Measurements from ENCODE around the gene ARF5.

ARF5 gene

DNA sequence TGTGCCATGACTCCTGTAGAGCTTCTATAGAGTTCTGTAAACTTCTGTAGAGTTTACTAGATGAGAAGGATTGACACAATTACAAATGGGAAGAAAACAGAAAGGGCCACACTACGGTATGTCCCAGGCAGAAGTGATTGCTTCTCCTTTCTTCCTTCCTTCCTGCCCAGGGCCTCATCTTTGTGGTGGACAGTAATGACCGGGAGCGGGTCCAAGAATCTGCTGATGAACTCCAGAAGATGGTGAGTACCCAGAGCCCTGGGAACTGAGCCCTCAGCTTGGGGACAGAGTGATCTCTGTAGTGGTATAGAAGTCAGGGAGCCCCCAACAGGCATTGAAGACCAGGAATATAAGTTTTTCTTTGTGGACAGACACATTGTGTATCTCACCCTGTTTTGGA, 1.7 kb downstream of the ARF5 start:
- no peak for DNase-seq

DNA sequence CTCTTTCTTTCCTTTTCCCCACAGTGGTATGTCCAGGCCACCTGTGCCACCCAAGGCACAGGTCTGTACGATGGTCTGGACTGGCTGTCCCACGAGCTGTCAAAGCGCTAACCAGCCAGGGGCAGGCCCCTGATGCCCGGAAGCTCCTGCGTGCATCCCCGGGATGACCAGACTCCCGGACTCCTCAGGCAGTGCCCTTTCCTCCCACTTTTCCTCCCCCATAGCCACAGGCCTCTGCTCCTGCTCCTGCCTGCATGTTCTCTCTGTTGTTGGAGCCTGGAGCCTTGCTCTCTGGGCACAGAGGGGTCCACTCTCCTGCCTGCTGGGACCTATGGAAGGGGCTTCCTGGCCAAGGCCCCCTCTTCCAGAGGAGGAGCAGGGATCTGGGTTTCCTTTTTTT, 3.0 kb downstream of the ARF5 start:
- no peak for DNase-seq

DNA sequence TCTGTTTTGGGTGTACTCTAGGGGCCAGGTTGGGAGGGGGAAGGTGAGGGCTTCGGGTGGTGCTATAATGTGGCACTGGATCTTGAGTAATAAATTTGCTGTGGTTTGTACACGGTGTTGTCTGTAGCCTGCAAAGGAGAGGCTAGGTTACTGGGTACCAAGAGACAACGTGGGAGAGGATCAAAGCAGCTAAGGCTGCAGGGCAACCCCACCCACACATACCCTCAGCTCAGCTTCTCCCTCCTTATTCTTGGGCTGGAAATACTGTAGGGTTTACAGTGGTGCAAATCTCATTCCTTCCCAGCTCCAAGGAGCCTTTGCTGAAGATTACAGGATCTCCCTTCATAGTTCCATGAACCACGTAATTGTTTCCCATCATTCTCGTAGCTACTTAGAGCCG, 3.4 kb downstream of the ARF5 start:
- DNase-seq, result no peak

DNA sequence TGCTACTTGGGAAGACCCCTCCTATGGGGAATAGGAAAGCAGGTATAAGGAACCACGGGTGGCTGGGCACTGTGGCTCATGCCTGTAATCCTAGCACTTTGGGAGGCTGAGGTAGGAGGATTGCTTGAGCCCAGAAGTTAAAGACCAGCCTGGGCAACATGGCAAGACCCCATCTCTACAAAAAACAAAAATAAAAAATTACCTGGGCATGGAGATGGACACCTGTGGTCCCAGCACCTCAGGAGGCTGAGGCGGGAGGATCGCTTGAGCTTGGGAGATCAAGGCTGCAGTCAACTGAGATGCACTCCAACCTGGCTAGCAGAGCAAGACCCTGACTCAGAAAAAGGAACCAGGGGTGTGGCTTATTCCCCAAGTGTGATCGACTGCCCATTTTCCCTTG, 4.3 kb downstream of the ARF5 start:
- DNase-seq, result no peak

DNA sequence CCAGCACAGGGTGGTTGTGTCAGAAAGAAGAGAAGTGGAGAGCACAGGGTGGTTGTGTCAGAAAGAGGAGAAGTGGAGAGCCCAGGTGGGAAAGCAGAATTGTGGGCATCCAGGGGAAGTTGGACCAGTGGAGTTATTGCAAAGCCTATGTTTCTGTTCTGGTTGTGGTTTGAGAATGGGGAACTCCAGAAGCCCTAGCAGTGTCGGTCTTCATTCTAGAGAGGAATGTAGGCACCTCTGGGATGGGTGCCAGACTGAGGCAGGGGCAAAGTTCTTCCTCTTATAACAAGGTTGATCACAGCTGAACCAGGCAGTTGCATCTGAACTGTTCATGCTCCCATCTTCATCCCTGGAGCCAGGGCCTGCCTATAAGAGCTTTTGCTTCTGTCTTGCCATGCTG, 6.3 kb downstream of the ARF5 start:
- DNase-seq, result no peak

DNA sequence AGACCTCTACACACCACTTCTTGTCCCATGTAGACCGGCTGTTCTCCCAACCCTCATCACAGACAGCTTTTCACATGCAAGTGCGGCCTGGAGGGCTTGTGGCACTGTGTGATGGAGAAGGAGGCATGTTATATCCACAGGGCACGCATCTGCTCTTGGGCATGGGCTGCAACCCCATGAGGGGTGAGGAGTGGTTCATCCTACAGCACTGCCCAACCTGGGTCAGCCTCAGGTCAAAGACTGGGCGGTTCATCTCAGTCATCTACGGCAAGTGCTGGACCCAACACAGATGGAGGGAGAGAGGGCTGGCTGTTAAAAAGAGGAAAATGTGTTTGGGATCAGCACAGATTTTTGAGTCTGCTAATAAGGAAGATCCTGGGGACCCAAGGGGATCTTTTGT, 7.5 kb downstream of the ARF5 start:
- no peak for DNase-seq

DNA sequence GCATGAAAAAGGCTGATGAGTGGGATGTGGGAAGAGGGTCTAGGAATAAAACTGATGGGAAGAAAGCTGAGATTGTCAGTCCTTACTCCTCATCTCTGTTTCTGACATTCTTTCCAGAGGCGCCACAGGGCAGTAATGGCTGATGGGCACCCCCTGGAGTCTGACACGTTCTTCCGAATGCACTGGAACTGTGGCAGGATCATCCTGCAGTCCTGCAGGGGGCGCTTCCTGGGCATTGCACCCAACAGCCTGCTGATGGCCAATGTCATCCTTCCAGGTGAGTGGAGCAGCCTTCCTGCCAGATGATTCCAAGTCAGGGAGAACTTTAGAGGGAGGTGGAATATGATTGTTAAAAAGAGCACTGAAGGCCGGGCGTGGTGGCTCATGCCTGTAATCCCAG, 10.1 kb downstream of the ARF5 start:
- no peak for DNase-seq

DNA sequence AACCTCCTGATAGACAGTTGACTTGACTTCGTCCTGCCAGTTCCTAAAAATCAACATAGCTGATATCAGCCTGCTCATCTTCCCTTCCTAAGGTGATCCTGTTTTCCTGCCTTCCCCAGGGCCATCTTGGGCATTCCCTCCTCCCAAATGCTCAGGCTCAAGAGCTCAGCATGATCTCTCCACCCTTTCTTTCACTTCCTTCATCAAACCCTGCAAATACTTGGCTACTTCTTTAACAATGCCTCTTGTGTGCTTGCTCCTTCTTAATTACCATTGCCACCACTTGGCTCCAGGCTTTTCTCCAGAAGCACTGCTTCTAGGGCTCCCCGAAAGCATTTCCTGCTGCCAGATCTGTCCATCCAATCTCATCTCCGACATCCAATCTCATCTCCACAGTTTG, 12.7 kb downstream of the ARF5 start:
- DNase-seq, result no peak

DNA sequence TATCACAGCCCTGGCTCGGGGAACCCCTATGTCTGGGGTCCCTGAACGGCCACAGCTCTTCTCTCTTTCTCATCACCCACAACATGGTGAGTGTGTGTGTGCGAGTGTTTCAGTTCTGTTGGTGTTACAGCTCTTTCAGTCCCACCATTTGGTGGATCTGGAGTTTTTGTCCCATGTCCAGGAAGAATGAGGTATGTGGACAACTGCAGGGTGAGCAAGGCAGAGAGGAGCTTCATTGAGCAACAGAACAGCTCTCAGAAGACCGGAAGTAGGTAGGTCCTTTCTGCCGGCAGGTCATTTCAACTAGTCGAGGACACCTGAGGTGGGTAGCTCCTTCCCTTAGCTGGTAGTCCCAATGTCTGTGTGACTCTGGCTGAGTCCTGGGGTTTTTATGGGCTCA, 20.2 kb downstream of the ARF5 start:
- DNase-seq, result no peak

DNA sequence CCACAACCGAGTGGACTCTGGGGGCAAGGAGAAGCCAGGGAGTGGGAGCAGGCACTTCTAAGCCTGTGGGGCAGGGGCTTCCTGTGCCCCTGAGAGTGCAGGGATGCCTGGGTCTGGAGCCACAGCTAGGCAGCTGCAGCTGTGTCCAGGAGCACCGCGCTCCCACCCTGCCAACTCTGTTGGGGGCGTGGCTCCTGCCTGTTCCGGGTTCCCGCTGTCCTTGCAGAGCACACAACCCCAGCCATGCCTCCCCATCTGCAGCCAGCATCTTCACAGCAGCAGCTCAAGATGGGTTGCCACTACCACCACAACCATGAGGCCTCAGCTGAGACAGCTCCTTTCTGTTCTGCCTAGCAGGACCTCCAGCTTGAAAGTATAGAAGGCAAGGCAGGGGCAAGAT, 21.1 kb downstream of the ARF5 start:
- no peak for DNase-seq

DNA sequence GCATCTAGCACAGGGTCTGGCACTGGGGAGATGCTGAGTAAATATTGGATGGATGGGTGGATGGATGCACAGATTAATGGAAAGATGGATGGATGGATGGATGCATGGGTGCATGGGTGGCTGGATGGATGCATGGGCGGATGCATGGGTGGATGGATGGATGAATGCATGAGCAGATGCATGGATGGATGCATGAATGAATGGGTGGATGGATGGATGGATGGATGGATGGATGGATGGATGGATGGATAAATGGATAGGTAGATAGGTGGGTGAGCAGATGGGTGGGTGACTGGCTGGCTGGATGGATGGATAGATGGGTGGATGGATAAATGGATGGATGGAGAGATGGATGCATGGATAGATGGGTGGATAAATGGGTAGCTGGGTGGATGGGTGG, 24.1 kb downstream of the ARF5 start:
- no peak for DNase-seq

DNA sequence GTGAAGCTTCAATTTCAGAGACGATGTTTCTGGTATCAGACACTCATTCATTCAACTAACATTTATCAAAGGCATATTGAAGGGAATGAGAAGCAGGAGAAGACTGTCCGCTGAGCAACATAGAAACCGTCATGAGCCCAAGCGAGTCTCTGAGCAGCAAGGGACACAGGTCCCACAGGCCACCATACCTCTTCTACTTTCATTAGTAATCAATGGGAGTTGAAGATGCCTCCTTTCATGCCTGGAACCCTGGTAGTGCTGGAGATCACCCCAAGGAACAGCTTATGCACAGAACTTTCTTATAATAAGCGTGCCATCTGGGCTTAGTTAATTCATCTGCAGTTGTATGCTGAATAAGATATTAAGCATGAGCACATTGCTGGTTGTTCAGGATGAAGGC, 28.5 kb downstream of the ARF5 start:
- DNase-seq, result no peak

DNA sequence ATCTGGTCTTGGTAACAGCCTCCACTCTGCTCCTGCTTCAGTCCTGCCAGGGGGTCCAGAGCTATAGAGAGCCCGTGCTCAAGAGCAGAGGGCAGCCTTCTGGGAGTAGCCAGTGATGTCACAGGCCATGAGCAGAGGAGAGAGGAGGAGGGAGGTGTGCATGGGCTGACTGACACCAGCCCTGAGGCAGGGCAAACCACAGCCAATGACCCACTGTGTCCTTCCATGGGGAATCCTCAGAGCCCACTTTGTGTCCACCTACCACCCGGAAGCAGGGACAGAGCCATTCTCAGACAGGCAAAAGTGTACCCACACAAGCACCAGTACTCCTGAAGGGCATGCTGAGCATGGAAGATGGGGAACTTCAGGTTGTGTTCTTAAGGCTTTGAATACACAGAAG, 29.8 kb downstream of the ARF5 start, which contains the start of gene PAX4:
TSS of gene PAX4 (minus strand) at position 101 of the 400 bp plus-strand sequence. CDS start 2,214 bp downstream, outside the sequence.
- DNase-seq, result no peak

DNA sequence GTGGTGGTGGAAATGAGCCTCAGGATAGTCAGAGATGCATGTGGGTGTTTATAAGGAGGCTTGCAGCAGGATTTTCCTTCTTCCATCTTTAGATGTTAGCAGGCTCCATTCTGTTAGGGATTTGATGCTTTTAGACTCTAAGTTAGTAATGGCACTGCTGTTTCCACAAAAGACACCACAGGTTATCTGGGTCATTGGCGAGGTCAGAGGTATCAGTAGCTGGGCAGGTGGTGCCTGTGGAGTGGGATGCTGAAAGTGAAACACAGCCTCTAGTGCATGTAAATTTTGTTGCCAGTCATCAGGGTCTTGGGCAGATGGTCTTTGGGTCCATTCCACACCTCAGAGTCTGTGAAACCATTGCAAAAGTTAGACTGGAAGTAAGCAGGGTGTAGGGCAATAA, 30.6 kb downstream of the ARF5 start:
- no peak for DNase-seq

DNA sequence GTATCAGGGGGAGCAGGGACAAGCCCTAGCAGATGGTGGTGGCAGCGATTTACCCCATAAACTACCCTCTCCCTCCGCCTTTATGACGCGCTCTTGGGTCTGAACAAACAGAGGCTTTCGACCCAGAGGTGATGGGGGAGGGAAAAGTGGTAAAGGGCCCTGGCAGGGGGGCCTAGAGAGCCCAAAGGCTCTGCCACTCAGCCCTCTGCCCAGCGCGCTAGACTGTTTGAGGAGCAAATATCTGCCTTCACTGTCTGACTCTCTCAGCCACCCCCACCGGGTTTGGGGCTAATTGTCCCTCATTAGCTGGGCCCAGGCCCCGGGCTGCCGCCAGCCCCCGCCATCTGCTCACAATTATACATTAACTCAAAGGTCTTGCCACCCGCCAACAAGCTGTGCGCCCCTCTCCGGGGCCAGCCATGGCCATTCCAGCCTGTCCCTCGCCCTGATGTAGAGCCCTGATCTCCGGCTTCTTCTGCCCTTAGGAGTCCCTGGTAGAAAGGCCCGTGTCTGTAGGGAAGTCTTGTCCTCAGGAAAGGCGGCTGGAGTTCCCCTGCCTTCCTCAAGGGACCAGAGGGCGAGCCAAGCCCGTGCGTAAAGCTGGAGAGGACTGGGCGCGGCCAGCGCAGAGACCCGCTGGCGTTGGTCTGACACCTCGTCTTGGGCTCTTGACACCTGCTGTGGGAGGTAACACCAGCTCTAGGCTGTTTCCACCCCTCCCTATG, 31.6 kb downstream of the ARF5 start:
- DNase-seq, result no peak

DNA sequence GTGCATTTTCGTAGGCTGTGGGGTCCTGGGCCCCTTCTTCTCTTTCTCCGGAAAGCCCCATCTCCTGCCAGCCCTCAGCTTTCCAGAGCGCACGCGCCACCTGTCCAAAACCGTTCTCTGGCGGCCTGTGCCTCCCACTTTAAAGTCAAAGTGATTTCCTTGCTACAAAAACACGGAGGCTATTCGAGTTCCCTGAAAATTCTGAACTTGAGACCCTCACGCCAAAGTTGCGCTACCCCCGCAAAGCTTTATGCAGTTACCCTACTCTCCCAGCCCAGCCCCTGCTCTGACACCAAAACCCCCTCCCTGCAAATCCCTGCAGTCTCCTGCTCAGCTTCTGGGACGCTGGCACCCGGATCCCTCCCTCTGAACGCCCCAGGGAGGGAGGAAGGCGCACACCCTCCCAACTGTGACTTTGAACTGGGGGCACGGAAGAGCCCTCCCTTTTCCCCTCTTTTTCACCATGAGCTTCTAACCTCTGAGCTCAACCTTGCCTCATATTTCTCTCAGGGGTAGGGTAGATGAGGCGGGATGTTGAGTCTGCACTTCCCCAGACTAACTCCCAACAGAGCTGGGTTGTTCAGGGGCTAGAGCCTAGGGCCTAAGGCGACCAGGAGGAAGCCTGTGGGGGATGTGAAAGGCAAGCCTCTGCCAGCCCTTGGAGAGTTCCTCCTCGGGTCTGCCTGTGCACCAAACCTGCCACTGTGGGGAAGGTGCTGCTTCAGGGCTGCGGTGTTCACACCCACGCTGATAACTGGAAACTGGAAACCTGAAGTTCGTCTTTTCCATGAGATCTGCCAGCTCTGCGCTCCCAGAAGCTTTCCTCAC, 32.4 kb downstream of the ARF5 start:
- no peak for DNase-seq

DNA sequence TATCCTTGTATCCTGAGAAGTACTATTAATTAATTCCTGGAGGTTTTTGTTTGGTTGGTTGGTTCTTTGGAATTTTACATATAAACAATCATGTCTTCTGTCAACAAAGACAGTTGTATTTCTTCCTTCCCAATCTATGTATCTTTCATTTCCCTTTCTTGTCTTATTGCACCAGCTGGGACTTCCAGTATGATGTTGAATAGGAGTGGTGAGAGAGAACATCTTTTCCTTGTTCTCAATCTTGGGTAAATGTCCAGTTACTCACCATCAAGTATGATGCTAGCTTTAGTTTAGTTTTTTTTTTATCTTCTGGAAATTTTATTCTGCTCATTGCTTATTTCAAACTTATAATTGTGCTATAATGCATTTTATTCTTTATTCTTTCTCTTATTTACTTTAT, 37.1 kb downstream of the ARF5 start:
- DNase-seq, result no peak

DNA sequence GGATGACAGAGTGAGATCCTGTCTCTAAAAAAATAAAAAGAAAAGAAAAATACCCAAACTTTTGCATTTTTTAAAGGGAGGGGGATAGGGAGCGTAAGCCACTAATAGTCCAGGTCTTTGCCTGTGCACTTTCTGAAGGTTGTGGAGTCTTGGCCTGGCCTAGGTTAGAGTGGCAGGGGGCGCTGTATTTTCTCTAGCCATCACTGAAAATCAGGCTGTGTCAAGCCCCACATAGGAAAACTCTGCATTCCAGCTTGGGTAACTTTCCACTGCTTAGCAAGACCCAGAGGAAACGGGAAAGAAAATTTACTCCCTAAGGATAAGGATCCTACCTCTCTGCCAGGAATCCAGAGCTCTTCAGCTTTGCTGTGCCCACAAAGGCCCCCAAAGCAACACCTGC, 40.2 kb downstream of the ARF5 start:
- DNase-seq, result no peak

DNA sequence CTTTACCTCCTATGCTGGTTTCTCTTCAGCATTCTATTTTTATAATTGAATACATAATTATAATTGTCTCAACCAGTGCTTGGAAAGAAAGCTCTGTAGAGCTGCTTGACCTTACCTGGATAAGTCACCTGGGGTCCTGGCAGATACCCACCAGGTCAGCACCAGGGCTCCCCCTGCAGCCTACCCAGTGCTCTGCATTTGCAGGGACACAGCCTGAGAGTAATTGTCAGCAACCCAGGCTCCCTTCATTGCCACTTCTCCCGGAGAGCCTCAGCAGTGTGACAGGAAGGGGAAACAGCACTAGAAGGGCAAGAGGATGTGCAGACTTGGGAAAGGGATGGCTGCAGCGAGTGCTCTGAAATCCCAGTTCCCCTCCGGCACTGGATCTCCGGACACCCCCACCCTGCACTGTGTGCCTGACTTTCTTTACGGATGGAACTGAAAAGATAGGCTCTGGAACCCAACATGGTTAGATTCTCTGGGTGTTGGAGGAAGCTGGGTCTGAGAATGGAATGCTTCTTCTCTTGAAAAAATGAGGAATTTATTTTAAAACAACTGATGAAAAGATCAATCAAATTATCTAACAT, 41.1 kb downstream of the ARF5 start:
- no peak for DNase-seq

DNA sequence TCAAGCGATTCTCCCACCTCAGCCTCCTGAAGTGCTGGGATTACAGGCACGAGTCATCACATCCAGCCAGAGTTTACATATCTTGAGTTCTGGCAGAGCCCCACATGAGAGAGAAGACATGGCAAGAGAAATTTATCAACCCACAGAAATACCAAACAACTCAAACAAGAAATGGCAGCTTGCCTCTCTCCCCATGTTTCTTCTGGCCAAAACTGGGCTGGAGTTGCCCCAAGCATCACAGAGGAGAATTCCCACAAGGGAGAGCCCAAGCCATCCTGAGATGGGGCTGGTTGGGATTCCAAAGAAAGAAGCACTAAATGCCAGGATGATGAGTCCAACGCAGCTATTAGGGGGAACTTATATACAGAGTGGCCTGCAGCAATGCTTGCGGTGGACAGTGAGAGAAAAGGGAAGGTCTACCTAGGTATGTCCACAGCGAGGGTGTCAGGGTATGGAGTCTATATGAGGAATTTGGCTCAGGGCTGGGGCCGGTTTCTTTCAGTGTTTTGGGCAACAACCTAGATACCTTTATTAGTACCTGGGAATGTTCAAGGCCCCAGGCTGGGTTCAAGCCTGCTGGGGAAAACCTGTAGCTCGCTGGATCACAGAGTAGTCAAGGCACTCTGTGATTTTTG, 44.2 kb downstream of the ARF5 start:
- no peak for DNase-seq

DNA sequence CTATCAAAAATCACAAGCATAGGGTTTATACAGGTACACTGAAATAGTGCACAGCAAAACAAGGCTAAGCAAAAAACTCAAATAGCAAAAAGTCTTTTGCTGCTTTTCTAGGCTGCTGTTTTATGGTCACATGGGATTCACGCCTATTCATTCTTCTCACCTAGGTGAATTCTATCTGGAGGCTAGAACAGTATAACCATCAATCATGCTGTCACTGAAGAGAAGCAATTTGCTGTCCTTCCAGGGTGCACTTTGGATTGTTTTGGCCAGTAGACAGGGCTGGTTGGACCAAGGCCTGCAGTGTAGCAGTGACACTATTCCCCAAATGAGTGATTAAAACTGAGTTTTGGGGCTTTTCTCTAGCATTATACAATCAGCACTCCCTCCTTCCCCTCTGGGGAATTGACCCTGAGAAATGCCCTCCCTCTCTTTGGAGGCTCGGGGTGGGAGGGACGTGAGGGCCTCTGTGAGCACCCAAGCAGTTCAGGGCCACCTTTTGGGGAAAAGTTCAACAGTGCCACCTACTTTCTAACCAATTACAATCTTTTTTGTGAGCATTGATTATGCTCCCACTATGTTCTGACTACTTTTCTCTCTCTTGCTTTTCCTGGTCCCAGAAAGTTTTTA, 47.6 kb downstream of the ARF5 start:
- peak; percentile 26 for DNase-seq

DNA sequence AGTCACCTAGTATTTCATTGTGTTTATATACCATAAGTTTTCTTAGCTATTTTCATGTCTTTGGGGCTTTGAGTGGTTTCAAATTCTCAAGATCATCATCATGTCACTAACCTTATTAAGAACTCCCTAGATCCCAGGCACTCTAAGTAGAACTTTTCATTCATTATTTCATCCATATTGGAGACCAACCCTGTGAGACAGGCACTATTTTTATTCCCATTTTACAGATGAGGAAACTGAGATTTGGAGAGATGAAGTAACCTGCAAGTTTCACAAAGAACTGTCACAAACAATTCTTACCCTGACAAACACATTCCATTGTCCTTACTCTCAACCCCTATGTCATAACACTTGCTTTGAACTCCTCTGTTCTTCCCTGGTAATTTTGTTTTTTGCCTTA, 50.0 kb downstream of the ARF5 start:
- DNase-seq, result no peak

Data from NCI-H2227 treated with DMSO at 0.1 percent for 48 hours (cell line).